Liver (tissue), 9 donors: ENCODE measurements around the gene ZNF579. TPM values are rescaled to one million over a fixed set of nuclear protein-coding genes. Genes with fewer than 3 reads are reported as not detected.

Experiments
- DNase-seq: peaks from one replicate; pipeline ENCODE4 v3.0.0-alpha.2; 2017; ENCODE audit warnings: low spot score
- H3K27ac ChIP-seq, 2 donors: one replicate each; pipeline ENCODE4 v1.7.0; 2013; ENCODE audit warnings: inconsistent platforms in 2 of 2, low read length in 2 of 2, control low read depth in 1 of 2, low read depth in 1 of 2, mild to moderate bottlenecking in 1 of 2
- H3K27me3 ChIP-seq, 4 donors: one replicate each; pipeline versions ENCODE4 v1.6.1 to v1.7.0; 2013; ENCODE audit warnings: low read length in 3 of 4, inconsistent platforms in 1 of 4, mild to moderate bottlenecking in 1 of 4, moderate library complexity in 1 of 4; ENCODE audit not compliant: control insufficient read depth in 4 of 4, insufficient read depth in 4 of 4
- H3K36me3 ChIP-seq, 4 donors: one replicate each; pipeline versions ENCODE4 v1.6.1 to v1.7.0; 2013; ENCODE audit warnings: low read length in 3 of 4, mild to moderate bottlenecking in 3 of 4, low read depth in 1 of 4, moderate library complexity in 1 of 4; ENCODE audit not compliant: control insufficient read depth in 4 of 4, insufficient read depth in 3 of 4
- H3K4me1 ChIP-seq, 4 donors: one replicate each; pipeline versions ENCODE4 v1.6.1 to v1.7.0; 2013; ENCODE audit warnings: low read length in 3 of 4, mild to moderate bottlenecking in 3 of 4, moderate library complexity in 1 of 4; ENCODE audit not compliant: control insufficient read depth in 4 of 4, insufficient read depth in 4 of 4
- H3K4me3 ChIP-seq, 3 donors: one replicate each; pipeline versions ENCODE4 v1.6.1 to v1.7.0; 2013; ENCODE audit warnings: low read length in 3 of 3, control low read depth in 1 of 3, low read depth in 1 of 3, mild to moderate bottlenecking in 1 of 3
- H3K9ac ChIP-seq, 2 donors: one replicate each; pipeline ENCODE4 v1.7.0; 2013; ENCODE audit warnings: low read length in 2 of 2, mild to moderate bottlenecking in 2 of 2, moderate library complexity in 2 of 2, control low read depth in 1 of 2, low read depth in 1 of 2
- H3K9me3 ChIP-seq, 4 donors: one replicate each; pipeline versions ENCODE4 v1.6.1 to v1.7.0; 2013; ENCODE audit warnings: low read length in 3 of 4; ENCODE audit not compliant: control insufficient read depth in 4 of 4
- CTCF ChIP-seq: fragments of 150-350 bp; IDR thresholded peaks from 2 replicates; pipeline ENCODE4 v1.5.1; 2017; ENCODE audit warnings: improper control_type of control experiment, low read depth, low read length; ENCODE audit not compliant: missing input control
- EGR1 ChIP-seq, 2 donors: IDR thresholded peaks; 2 replicates each; pipeline ENCODE4 v1.6.1; 2016 to 2018; ENCODE audit warnings: antibody characterized with exemption in 2 of 2, low read depth in 2 of 2
- FOXA1 ChIP-seq: IDR thresholded peaks from 2 replicates; pipeline ENCODE4 v1.6.1; 2016; ENCODE audit warnings: antibody characterized with exemption
- FOXA2 ChIP-seq: IDR thresholded peaks from 2 replicates; pipeline ENCODE4 v1.6.1; 2016; ENCODE audit warnings: antibody characterized with exemption
- GABPA ChIP-seq, 2 donors: IDR thresholded peaks in 1 of 2; conservative IDR thresholded peaks in 1 of 2; 2 replicates each; pipeline ENCODE4 v1.6.1; 2016; ENCODE audit warnings: antibody characterized with exemption in 2 of 2, mild to moderate bottlenecking in 1 of 2, moderate library complexity in 1 of 2
- HNF4A ChIP-seq, 2 donors: conservative IDR thresholded peaks; 2 replicates each; pipeline ENCODE4 v1.6.1; 2016; ENCODE audit warnings: antibody characterized with exemption in 2 of 2, mild to moderate bottlenecking in 2 of 2
- HNF4G ChIP-seq: IDR thresholded peaks from 2 replicates; pipeline ENCODE4 v1.6.1; 2016; ENCODE audit warnings: antibody characterized with exemption
- JUND ChIP-seq, 2 donors: IDR thresholded peaks; 2 replicates each; pipeline ENCODE4 v1.6.1; 2016; ENCODE audit warnings: antibody characterized with exemption in 2 of 2
- MAX ChIP-seq: IDR thresholded peaks from 2 replicates; pipeline ENCODE4 v1.6.1; 2016; ENCODE audit warnings: antibody characterized with exemption
- NR2F2 ChIP-seq: IDR thresholded peaks from 2 replicates; pipeline ENCODE4 v1.6.1; 2016; ENCODE audit warnings: antibody characterized with exemption
- RAD21 ChIP-seq, 2 donors: IDR thresholded peaks; 2 replicates each; pipeline ENCODE4 v1.6.1; 2016; ENCODE audit warnings: antibody characterized with exemption in 2 of 2, mild to moderate bottlenecking in 2 of 2
- RXRA ChIP-seq, 2 donors: IDR thresholded peaks; 2 replicates each; pipeline ENCODE4 v1.6.1; 2017 to 2018; ENCODE audit warnings: antibody characterized with exemption in 2 of 2, mild to moderate bottlenecking in 1 of 2
- SP1 ChIP-seq: IDR thresholded peaks from 2 replicates; pipeline ENCODE4 v1.6.1; 2018; ENCODE audit warnings: antibody characterized with exemption, mild to moderate bottlenecking
- TAF1 ChIP-seq: conservative IDR thresholded peaks from 2 replicates; pipeline ENCODE4 v1.6.1; 2016; ENCODE audit warnings: antibody characterized with exemption, mild to moderate bottlenecking
- YY1 ChIP-seq: IDR thresholded peaks from 2 replicates; pipeline ENCODE4 v1.6.1; 2016; ENCODE audit warnings: antibody characterized with exemption, mild to moderate bottlenecking
- WGBS: extraction: QIAGEN DNeasy Blood & Tissue Kit; methylation state at CpG from one replicate; pipeline ENCODE4 v1.1.7; 2013; 5-methylcytosine and 5-hydroxymethylcytosine counted together
- polyA plus RNA-seq, 2 donors: library from polyadenylated mRNA; stranded (reverse) in 1 of 2; unstranded in 1 of 2; fragments of 200-250 nt in 1 of 2; fragments of >200 nt in 1 of 2; fragmentation: Nextera tagmentation in 1 of 2; extraction: Ambion mirVana in 1 of 2; gene quantifications; one replicate each; pipeline versions ENCODE4 v1.2.1 to v1.2.3, GENCODE V29; 2013 to 2015
- total RNA-seq, 2 donors: library from RNA; depleted of rRNA; stranded (reverse); fragments of >200 nt; gene quantifications; one replicate each; pipeline ENCODE4 v1.2.3, GENCODE V29; 2014
- TF ChIP-seq, protein P1 (sequence below): IDR thresholded peaks from 2 replicates; pipeline ENCODE4 v1.6.1; 2016; ENCODE audit warnings: antibody characterized with exemption
- TF ChIP-seq, protein P2 (sequence below): IDR thresholded peaks from 2 replicates; pipeline ENCODE4 v1.6.1; 2016; ENCODE audit warnings: antibody characterized with exemption
- TF ChIP-seq, protein P3 (sequence below): IDR thresholded peaks from 2 replicates; pipeline ENCODE4 v1.6.1; 2016; ENCODE audit warnings: antibody characterized with exemption, mild to moderate bottlenecking
- donor health status: healthy.
- donor health status: healthy.
- donor health status: healthy.
- donor health status: healthy.
- donor health status: healthy.

Gene ZNF579
- total and polyA plus RNA-seq, 4 donors, result 0.92 to 3.3 (median 1.2) TPM

DNA sequence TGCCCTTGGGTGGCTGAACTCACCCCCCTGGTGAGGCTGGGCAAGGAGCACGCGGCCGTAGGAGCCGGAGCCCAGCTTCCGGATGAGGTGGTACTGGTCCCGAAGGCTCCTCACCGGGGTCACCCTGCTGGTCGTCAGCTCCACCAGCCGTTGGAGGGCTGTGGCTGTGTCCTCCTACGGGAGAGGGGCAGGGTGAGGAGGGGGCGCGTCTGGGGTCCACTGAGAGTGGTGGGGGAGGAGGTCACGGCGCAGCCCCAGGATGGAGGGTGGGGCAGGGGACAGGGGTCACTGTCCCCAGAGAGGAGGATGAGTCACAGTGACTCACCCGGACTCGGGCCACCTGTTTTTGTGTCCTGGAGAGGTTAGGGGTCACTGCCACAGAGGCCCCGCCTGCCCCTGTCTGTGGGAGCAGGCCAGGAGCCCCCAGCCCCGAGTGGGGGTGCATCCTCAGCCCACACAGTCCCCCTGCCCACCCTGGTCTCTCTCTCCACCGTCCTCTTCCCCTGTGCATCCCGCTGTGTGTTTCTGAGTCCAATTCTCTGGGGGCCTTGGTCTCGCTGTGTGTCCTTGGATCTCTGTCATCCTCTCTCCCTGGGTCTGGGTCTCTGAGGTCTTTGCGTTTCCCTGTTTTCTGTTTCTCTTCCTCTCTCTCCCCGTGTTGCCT is 35.7 kb downstream of the ZNF579 start:
- Histone ChIP-seq H3K9me3 (no peaks in the 10 kb centered on the region), H3K4me3 (no peak overlapping the region), H3K4me1 (peaks cover 0 to 2% (median 0%) of the 10 kb centered on the region in 4 donors), H3K9ac (no peak overlapping the region), H3K27me3 (peaks cover 0 to 2% (median under 1%) of the 10 kb centered on the region in 4 donors), H3K36me3 (no peaks in the 10 kb centered on the region), H3K27ac (no peak overlapping the region)
- 65% methylated on average over 23 of the region's 23 CpGs for WGBS
- TF ChIP-seq FOXA2 (no peak), EGR1 (IDR thresholded peaks at IDR 0.05; ENCODE audit: low read depth in 2 of 2) (no peak), JUND (IDR thresholded peaks at IDR 0.05) (no peak), FOXA1 (no peak), CTCF (no peak), RXRA (IDR thresholded peaks at IDR 0.05) (no peak), SP1 (no peak), HNF4A (conservative IDR thresholded peaks at IDR 0.05) (no peak), NR2F2 (no peak), HNF4G (no peak), GABPA (IDR thresholded peaks at IDR 0.05 in 1 of 2, conservative IDR thresholded peaks at IDR 0.05 in 1 of 2) (no peak), YY1 (no peak), RAD21 (IDR thresholded peaks at IDR 0.05) (no peak), MAX (no peak), TAF1 (no peak)
- TF ChIP-seq, protein P1, sequence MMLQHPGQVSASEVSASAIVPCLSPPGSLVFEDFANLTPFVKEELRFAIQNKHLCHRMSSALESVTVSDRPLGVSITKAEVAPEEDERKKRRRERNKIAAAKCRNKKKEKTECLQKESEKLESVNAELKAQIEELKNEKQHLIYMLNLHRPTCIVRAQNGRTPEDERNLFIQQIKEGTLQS, result no peak
- TF ChIP-seq, protein P2, sequence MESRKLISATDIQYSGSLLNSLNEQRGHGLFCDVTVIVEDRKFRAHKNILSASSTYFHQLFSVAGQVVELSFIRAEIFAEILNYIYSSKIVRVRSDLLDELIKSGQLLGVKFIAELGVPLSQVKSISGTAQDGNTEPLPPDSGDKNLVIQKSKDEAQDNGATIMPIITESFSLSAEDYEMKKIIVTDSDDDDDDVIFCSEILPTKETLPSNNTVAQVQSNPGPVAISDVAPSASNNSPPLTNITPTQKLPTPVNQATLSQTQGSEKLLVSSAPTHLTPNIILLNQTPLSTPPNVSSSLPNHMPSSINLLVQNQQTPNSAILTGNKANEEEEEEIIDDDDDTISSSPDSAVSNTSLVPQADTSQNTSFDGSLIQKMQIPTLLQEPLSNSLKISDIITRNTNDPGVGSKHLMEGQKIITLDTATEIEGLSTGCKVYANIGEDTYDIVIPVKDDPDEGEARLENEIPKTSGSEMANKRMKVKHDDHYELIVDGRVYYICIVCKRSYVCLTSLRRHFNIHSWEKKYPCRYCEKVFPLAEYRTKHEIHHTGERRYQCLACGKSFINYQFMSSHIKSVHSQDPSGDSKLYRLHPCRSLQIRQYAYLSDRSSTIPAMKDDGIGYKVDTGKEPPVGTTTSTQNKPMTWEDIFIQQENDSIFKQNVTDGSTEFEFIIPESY, result no peak
- TF ChIP-seq, protein P3, sequence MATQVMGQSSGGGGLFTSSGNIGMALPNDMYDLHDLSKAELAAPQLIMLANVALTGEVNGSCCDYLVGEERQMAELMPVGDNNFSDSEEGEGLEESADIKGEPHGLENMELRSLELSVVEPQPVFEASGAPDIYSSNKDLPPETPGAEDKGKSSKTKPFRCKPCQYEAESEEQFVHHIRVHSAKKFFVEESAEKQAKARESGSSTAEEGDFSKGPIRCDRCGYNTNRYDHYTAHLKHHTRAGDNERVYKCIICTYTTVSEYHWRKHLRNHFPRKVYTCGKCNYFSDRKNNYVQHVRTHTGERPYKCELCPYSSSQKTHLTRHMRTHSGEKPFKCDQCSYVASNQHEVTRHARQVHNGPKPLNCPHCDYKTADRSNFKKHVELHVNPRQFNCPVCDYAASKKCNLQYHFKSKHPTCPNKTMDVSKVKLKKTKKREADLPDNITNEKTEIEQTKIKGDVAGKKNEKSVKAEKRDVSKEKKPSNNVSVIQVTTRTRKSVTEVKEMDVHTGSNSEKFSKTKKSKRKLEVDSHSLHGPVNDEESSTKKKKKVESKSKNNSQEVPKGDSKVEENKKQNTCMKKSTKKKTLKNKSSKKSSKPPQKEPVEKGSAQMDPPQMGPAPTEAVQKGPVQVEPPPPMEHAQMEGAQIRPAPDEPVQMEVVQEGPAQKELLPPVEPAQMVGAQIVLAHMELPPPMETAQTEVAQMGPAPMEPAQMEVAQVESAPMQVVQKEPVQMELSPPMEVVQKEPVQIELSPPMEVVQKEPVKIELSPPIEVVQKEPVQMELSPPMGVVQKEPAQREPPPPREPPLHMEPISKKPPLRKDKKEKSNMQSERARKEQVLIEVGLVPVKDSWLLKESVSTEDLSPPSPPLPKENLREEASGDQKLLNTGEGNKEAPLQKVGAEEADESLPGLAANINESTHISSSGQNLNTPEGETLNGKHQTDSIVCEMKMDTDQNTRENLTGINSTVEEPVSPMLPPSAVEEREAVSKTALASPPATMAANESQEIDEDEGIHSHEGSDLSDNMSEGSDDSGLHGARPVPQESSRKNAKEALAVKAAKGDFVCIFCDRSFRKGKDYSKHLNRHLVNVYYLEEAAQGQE, result no peak
- DNase-seq, result no peak
